ENCODE data around the gene TENM4. TPM values are rescaled to one million over a fixed set of nuclear protein-coding genes. Genes with fewer than 3 reads are reported as not detected.

TENM4 gene
- total RNA-seq, 4 donors from 2014 or later = 0.88 to 61.5 (median 4.0) TPM

GRCh38 chr11:79348976-79349682, 91.7 kb downstream of the TENM4 start:
- Histone ChIP-seq H3K36me3 (no peaks in the 10 kb centered on the region), H3K27ac (no peak overlapping the region), H3K9me3 (no peaks in the 10 kb centered on the region), H3K4me1 (no peaks in the 10 kb centered on the region), H3K4me3 (no peak overlapping the region), H3K27me3 (no peaks in the 10 kb centered on the region)
- TF ChIP-seq CTCF (IDR thresholded peaks at IDR 0.05) = no peak
- TF ChIP-seq POLR2A (IDR thresholded peaks at IDR 0.05) = no peak
- no peak for DNase-seq
- intact Hi-C loops (cut with DNase I; ENCODE audit: low total_unique reads) = no loop called here

- no peak for DNase-seq
- Histone ChIP-seq H3K4me1 (no peaks in the 10 kb centered on the region), H3K4me3 (no peak overlapping the region), H3K27me3 (no peaks in the 10 kb centered on the region), H3K36me3 (no peaks in the 10 kb centered on the region), H3K9me3 (no peaks in the 10 kb centered on the region), H3K27ac (no peak overlapping the region)
- intact Hi-C loops (cut with DNase I; ENCODE audit: low total_unique reads) = no loop called here
- no peak for TF ChIP-seq POLR2A (IDR thresholded peaks at IDR 0.05)
- TF ChIP-seq CTCF (IDR thresholded peaks at IDR 0.05) = no peak
These were observed 94.8 kb downstream of the TENM4 start for GRCh38 chr11:79346021-79346420.

GRCh38 chr11:79344753-79345294, 96.0 kb downstream of the TENM4 start:
- Histone ChIP-seq H3K9me3 (no peaks in the 10 kb centered on the region), H3K4me3 (no peak overlapping the region), H3K4me1 (no peaks in the 10 kb centered on the region), H3K27me3 (no peaks in the 10 kb centered on the region), H3K27ac (no peak overlapping the region), H3K36me3 (no peaks in the 10 kb centered on the region)
- TF ChIP-seq CTCF (IDR thresholded peaks at IDR 0.05) (no peak), POLR2A (IDR thresholded peaks at IDR 0.05) (no peak)
- intact Hi-C loops (cut with DNase I; ENCODE audit: low total_unique reads) = no loop called here
- no peak for DNase-seq

- H3K36me3 ChIP-seq = no peaks in the 10 kb centered on the region
- no peak overlapping the region for H3K27ac ChIP-seq
- intact Hi-C loops (cut with DNase I; ENCODE audit: low total_unique reads) = no loop called here
- H3K4me1 ChIP-seq = no peaks in the 10 kb centered on the region
- DNase-seq = no peak
- H3K9me3 ChIP-seq = no peaks in the 10 kb centered on the region
- no peak for TF ChIP-seq POLR2A (IDR thresholded peaks at IDR 0.05)
- TF ChIP-seq CTCF (IDR thresholded peaks at IDR 0.05) = no peak
- H3K4me3 ChIP-seq = no peak overlapping the region
- H3K27me3 ChIP-seq = no peaks in the 10 kb centered on the region
These were observed 98.1 kb downstream of the TENM4 start for GRCh38 chr11:79342686-79343085.

DNA sequence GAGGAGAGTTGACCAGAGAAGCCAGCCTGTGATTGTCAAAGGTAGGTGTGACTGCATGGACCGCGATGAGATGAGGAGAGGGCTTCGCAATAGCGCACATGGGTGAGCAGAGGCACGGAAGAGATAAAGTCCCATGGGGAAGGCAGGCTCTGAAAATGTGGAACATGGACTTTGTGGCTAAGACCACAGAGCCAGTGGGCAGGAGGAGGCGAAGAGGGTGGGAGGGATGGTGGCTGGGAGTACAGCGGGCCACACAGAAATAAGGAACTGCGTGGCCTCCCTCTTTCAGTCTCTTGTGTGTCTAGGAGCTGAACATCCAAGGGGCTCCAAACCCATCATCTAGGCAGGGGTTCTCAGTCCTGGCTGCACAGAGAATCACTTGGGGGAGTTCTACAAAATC, 98.6 kb downstream of the TENM4 start:
- Histone ChIP-seq H3K4me1 (no peaks in the 10 kb centered on the region), H3K27me3 (no peaks in the 10 kb centered on the region), H3K36me3 (no peaks in the 10 kb centered on the region), H3K27ac (no peak overlapping the region), H3K4me3 (no peak overlapping the region), H3K9me3 (no peaks in the 10 kb centered on the region)
- no peak for TF ChIP-seq POLR2A (IDR thresholded peaks at IDR 0.05)
- TF ChIP-seq CTCF (IDR thresholded peaks at IDR 0.05) = no peak
- DNase-seq = no peak
- intact Hi-C loops (cut with DNase I; ENCODE audit: low total_unique reads) = no loop called here

Data from uterus (tissue), 4 donors.